CD4-positive, alpha-beta T cell treated with Interleukin-1 beta for 1 hour (primary cell): ENCODE results near the gene CAMTA1.
"Not testable (repeated sequence)": the region's sequence is repeated elsewhere in the genome, so short reads cannot be mapped to it uniquely, and the experiment has no call there.

Experiments
- DNase-seq, 2 donors: peaks; one replicate each; pipeline ENCODE4 v3.0.0-alpha.2; 2020 to 2022

CAMTA1 gene

GRCh38 chr1:7381729-7382128, 596.5 kb downstream of the CAMTA1 start:
- not testable (repeated sequence) for DNase-seq

GRCh38 chr1:7382971-7383370, 597.7 kb downstream of the CAMTA1 start:
- DNase-seq, result no peak

- DNase-seq, result no peak
Measured at GRCh38 chr1:7383671-7384520, 598.6 kb downstream of the CAMTA1 start.

GRCh38 chr1:7384679-7385078, 599.4 kb downstream of the CAMTA1 start:
- DNase-seq, result no peak

GRCh38 chr1:7385471-7386225, 600.4 kb downstream of the CAMTA1 start:
- no peak for DNase-seq

GRCh38 chr1:7386226-7387052, 601.2 kb downstream of the CAMTA1 start:
- no peak for DNase-seq

GRCh38 chr1:7387053-7387927, 602.0 kb downstream of the CAMTA1 start:
- no peak for DNase-seq

- no peak for DNase-seq
Measured at GRCh38 chr1:7388141-7388487, 602.9 kb downstream of the CAMTA1 start.

GRCh38 chr1:7388488-7389185, 603.4 kb downstream of the CAMTA1 start:
- DNase-seq, result no peak

GRCh38 chr1:7389201-7389905, 604.1 kb downstream of the CAMTA1 start:
- no peak for DNase-seq

GRCh38 chr1:7389906-7390603, 604.8 kb downstream of the CAMTA1 start:
- DNase-seq, result no peak

GRCh38 chr1:7390604-7391000, 605.3 kb downstream of the CAMTA1 start:
- DNase-seq, result no peak

- DNase-seq, result no peak
Measured at GRCh38 chr1:7393136-7393535, 607.9 kb downstream of the CAMTA1 start.

- DNase-seq, result no peak
Measured at GRCh38 chr1:7395251-7395650, 610.0 kb downstream of the CAMTA1 start.

GRCh38 chr1:7398982-7399381, 613.7 kb downstream of the CAMTA1 start:
- no peak for DNase-seq

- DNase-seq, result no peak
Measured at GRCh38 chr1:7399514-7400125, 614.4 kb downstream of the CAMTA1 start.

GRCh38 chr1:7400566-7400965, 615.3 kb downstream of the CAMTA1 start:
- DNase-seq, result no peak

GRCh38 chr1:7401814-7402547, 616.7 kb downstream of the CAMTA1 start:
- DNase-seq, result no peak

- no peak for DNase-seq
Measured at GRCh38 chr1:7402548-7402850, 617.2 kb downstream of the CAMTA1 start.
